Activated CD4-positive, alpha-beta T cell treated with anti-CD3 and anti-CD28 coated beads, Interleukin-2, amount 10 ng/mL, durations not matched to agents 7 days and 5 days (primary cell): ENCODE results near the gene PPP6R2. TPM values are rescaled to one million over a fixed set of nuclear protein-coding genes. Genes with fewer than 3 reads are reported as not detected.
"Not testable (repeated sequence)": the region's sequence is repeated elsewhere in the genome, so short reads cannot be mapped to it uniquely, and the experiment has no call there.

Source experiments
- CTCF ChIA-PET: fragments of 350-600 bp; sonication (Branson Sonifier 250); formaldehyde crosslinking; loops from one replicate; lab custom pipeline; 2021; ENCODE audit warnings: antibody characterized with exemption; lab: Charles Lee
- POLR2A ChIA-PET: fragments of 350-600 bp; sonication (Branson Sonifier 250); formaldehyde crosslinking; loops from one replicate; lab custom pipeline; 2021; ENCODE audit warnings: antibody characterized with exemption; lab: Charles Lee
- DNase-seq: peaks from one replicate; pipeline ENCODE4 v3.0.0-alpha.2; 2020
- H3K27ac Mint-ChIP-seq: one replicate; pipeline ENCODE4 v1.8.0; 2021; ENCODE audit warnings: mild to moderate bottlenecking, moderate library complexity, mixed read lengths
- H3K27me3 Mint-ChIP-seq: one replicate; pipeline ENCODE4 v1.8.0; 2021; ENCODE audit warnings: mixed read lengths
- H3K36me3 Mint-ChIP-seq: one replicate; pipeline ENCODE4 v1.8.0; 2021; ENCODE audit warnings: low read depth, mixed read lengths
- H3K4me1 Mint-ChIP-seq: one replicate; pipeline ENCODE4 v1.8.0; 2021; ENCODE audit warnings: mixed read lengths
- H3K4me3 Mint-ChIP-seq: one replicate; pipeline ENCODE4 v1.8.0; 2021; ENCODE audit warnings: mild to moderate bottlenecking, moderate library complexity, mixed read lengths
- H3K9me3 Mint-ChIP-seq: one replicate; pipeline ENCODE4 v1.8.0; 2021; ENCODE audit warnings: mixed read lengths
- total RNA-seq, 2 experiments: library from RNA; stranded (reverse); gene quantifications; one replicate each; pipeline ENCODE4 v1.2.3, GENCODE V29; 2021

The PPP6R2 gene
- total RNA-seq, 2 experiments from 2014 or later: 55.6 to 67.6 TPM

- no peak overlapping the region for H3K4me3 Mint-ChIP-seq
- DNase-seq: no peak
- POLR2A ChIA-PET: no interaction called here
- H3K36me3 Mint-ChIP-seq: peaks cover 31% of the 10 kb centered on the region
- no peak overlapping the region for H3K27ac Mint-ChIP-seq
- no peaks in the 10 kb centered on the region for H3K4me1 Mint-ChIP-seq
- CTCF ChIA-PET: interaction anchor here (1.4 kb wide), 1 partner anchor 46 kb away, joined by 4 read pairs; no protein-coding TSS in a partner anchor
- H3K27me3 Mint-ChIP-seq: no peaks in the 10 kb centered on the region
- H3K9me3 Mint-ChIP-seq: no peaks in the 10 kb centered on the region
Observed at GRCh38 chr22:50422046-50422445, 78.9 kb downstream of the PPP6R2 start.

GRCh38 chr22:50422961-50423815 is 80.1 kb downstream of the PPP6R2 start:
- Mint-ChIP-seq H3K27ac (no peak overlapping the region), H3K9me3 (no peaks in the 10 kb centered on the region), H3K36me3 (peaks cover 30% of the 10 kb centered on the region), H3K4me1 (no peaks in the 10 kb centered on the region), H3K4me3 (no peak overlapping the region), H3K27me3 (no peaks in the 10 kb centered on the region)
- DNase-seq: no peak
- ChIA-PET POLR2A (no interaction called here), CTCF (interaction anchor here (1.4 kb wide), 1 partner anchor 45 kb away, joined by 4 read pairs; no protein-coding TSS in a partner anchor)

GRCh38 chr22:50423956-50424355 is 80.8 kb downstream of the PPP6R2 start:
- Mint-ChIP-seq H3K4me1 (no peaks in the 10 kb centered on the region), H3K9me3 (no peaks in the 10 kb centered on the region), H3K27ac (no peak overlapping the region), H3K4me3 (no peak overlapping the region), H3K27me3 (no peaks in the 10 kb centered on the region), H3K36me3 (peaks cover 32% of the 10 kb centered on the region)
- ChIA-PET CTCF (no interaction called here), POLR2A (no interaction called here)
- DNase-seq: no peak

GRCh38 chr22:50425179-50425916 is 82.2 kb downstream of the PPP6R2 start:
- peaks cover 35% of the 10 kb centered on the region for H3K36me3 Mint-ChIP-seq
- H3K4me3 Mint-ChIP-seq: no peak overlapping the region
- DNase-seq: no peak
- ChIA-PET CTCF (no interaction called here), POLR2A (no interaction called here)
- no peaks in the 10 kb centered on the region for H3K4me1 Mint-ChIP-seq
- no peak overlapping the region for H3K27ac Mint-ChIP-seq
- no peaks in the 10 kb centered on the region for H3K27me3 Mint-ChIP-seq
- H3K9me3 Mint-ChIP-seq: no peaks in the 10 kb centered on the region

- no peak for DNase-seq
- Mint-ChIP-seq H3K4me1 (no peaks in the 10 kb centered on the region), H3K9me3 (no peaks in the 10 kb centered on the region), H3K4me3 (no peak overlapping the region), H3K27me3 (no peaks in the 10 kb centered on the region), H3K27ac (no peak overlapping the region), H3K36me3 (peaks cover 32% of the 10 kb centered on the region)
- POLR2A ChIA-PET: no interaction called here
- CTCF ChIA-PET: no interaction called here
Observed at GRCh38 chr22:50432131-50432876, 89.2 kb downstream of the PPP6R2 start.

- H3K27ac Mint-ChIP-seq, H3K9me3 Mint-ChIP-seq, H3K4me3 Mint-ChIP-seq, POLR2A ChIA-PET, H3K4me1 Mint-ChIP-seq, DNase-seq, H3K27me3 Mint-ChIP-seq, CTCF ChIA-PET: not testable (repeated sequence)
- peaks cover 32% of the 10 kb centered on the region for H3K36me3 Mint-ChIP-seq
Observed at GRCh38 chr22:50432877-50433510, 89.9 kb downstream of the PPP6R2 start.

- Mint-ChIP-seq H3K27ac (no peak overlapping the region), H3K36me3 (peaks cover 20% of the 10 kb centered on the region), H3K27me3 (no peaks in the 10 kb centered on the region), H3K9me3 (no peaks in the 10 kb centered on the region), H3K4me3 (no peak overlapping the region), H3K4me1 (no peaks in the 10 kb centered on the region)
- ChIA-PET CTCF (interaction anchor here (1.3 kb wide), 1 partner anchor 36 kb away, joined by 3 read pairs; no protein-coding TSS in a partner anchor), POLR2A (no interaction called here)
- DNase-seq: no peak
Observed at GRCh38 chr22:50434849-50435248, 91.7 kb downstream of the PPP6R2 start.

GRCh38 chr22:50435291-50436014 is 92.3 kb downstream of the PPP6R2 start:
- Mint-ChIP-seq H3K27me3 (no peaks in the 10 kb centered on the region), H3K9me3 (no peaks in the 10 kb centered on the region), H3K4me1 (no peaks in the 10 kb centered on the region), H3K4me3 (no peak overlapping the region), H3K36me3 (peaks cover 15% of the 10 kb centered on the region), H3K27ac (no peak overlapping the region)
- ChIA-PET CTCF (interaction anchor here (1.0 to 1.4 kb wide), 3 partner anchors 10 to 35 kb away, joined by 3 to 5 read pairs (median 3); no protein-coding TSS in a partner anchor), POLR2A (no interaction called here)
- DNase-seq: no peak

- H3K4me1 Mint-ChIP-seq: no peaks in the 10 kb centered on the region
- H3K36me3 Mint-ChIP-seq: peaks cover 10% of the 10 kb centered on the region
- POLR2A ChIA-PET: no interaction called here
- H3K4me3 Mint-ChIP-seq: no peak overlapping the region
- CTCF ChIA-PET: interaction anchor here (1.0 to 1.4 kb wide), 3 partner anchors 9 to 34 kb away, joined by 3 to 5 read pairs (median 3); no protein-coding TSS in a partner anchor
- H3K27me3 Mint-ChIP-seq: no peaks in the 10 kb centered on the region
- H3K27ac Mint-ChIP-seq: no peak overlapping the region
- no peak for DNase-seq
- no peaks in the 10 kb centered on the region for H3K9me3 Mint-ChIP-seq
Observed at GRCh38 chr22:50436015-50436830, 93.1 kb downstream of the PPP6R2 start.

GRCh38 chr22:50436841-50437341 is 93.8 kb downstream of the PPP6R2 start:
- Mint-ChIP-seq H3K27me3 (no peaks in the 10 kb centered on the region), H3K4me3 (no peak overlapping the region), H3K36me3 (peaks cover 5% of the 10 kb centered on the region), H3K27ac (no peak overlapping the region), H3K4me1 (no peaks in the 10 kb centered on the region), H3K9me3 (no peaks in the 10 kb centered on the region)
- ChIA-PET POLR2A (no interaction called here), CTCF (interaction anchor here (1.4 to 1.9 kb wide), 2 partner anchors 8 to 49 kb away, joined by 4 to 5 read pairs; partner anchors contain the start of gene MIOX)
- DNase-seq: no peak
